SK-N-SH treated with all-trans-retinoic acid at 6 μM for 48 hours (cell line): ENCODE measurements around the gene CCDC89.

Source experiments
- ARNTL ChIP-seq: fragments of 450-650 bp; formaldehyde crosslinking; IDR thresholded peaks from 2 replicates; pipeline ENCODE4 v1.5.0; 2020; ENCODE audit warnings: low read depth, mild to moderate bottlenecking, moderate library complexity, borderline replicate concordance
- OSR1 ChIP-seq: fragments of 250-450 bp; sonication (Bioruptor Pico); IDR thresholded peaks from 2 replicates; pipeline ENCODE4 v1.8.0; 2022; ENCODE audit warnings: moderate library complexity, mild to moderate bottlenecking, inconsistent platforms
- SNAI2 ChIP-seq: fragments of 250-450 bp; sonication (Bioruptor Pico); IDR thresholded peaks from 2 replicates; pipeline ENCODE4 v1.5.0; 2020; ENCODE audit warnings: mild to moderate bottlenecking, moderate library complexity
- TOX ChIP-seq: fragments of 250-450 bp; sonication (Bioruptor Pico); IDR thresholded peaks from 2 replicates; pipeline ENCODE4 v1.8.0; 2021; ENCODE audit warnings: mild to moderate bottlenecking, moderate library complexity, borderline replicate concordance
- ZFP3 ChIP-seq: fragments of 250-450 bp; sonication (Bioruptor Pico); IDR thresholded peaks from 2 replicates; pipeline ENCODE4 v1.5.0; 2020; ENCODE audit warnings: mild to moderate bottlenecking, moderate library complexity
- ZFP30 ChIP-seq: fragments of 450-650 bp; formaldehyde crosslinking; IDR thresholded peaks from 2 replicates; pipeline ENCODE4 v1.5.0; 2022; ENCODE audit warnings: mild to moderate bottlenecking, moderate library complexity
- ZNF8 ChIP-seq: fragments of 450-650 bp; formaldehyde crosslinking; IDR thresholded peaks from 2 replicates; pipeline ENCODE4 v1.5.0; 2020; ENCODE audit warnings: mild to moderate bottlenecking, moderate library complexity
- TF ChIP-seq, protein P1 (sequence below): fragments of 250-450 bp; sonication (Bioruptor Pico); IDR thresholded peaks from 2 replicates; pipeline ENCODE4 v1.8.0; 2020; ENCODE audit warnings: mild to moderate bottlenecking, moderate library complexity, borderline replicate concordance
- TF ChIP-seq, protein P2 (sequence below): fragments of 250-450 bp; sonication (Bioruptor Pico); IDR thresholded peaks from 2 replicates; pipeline ENCODE4 v1.5.0; 2020; ENCODE audit warnings: mild to moderate bottlenecking, moderate library complexity

DNA sequence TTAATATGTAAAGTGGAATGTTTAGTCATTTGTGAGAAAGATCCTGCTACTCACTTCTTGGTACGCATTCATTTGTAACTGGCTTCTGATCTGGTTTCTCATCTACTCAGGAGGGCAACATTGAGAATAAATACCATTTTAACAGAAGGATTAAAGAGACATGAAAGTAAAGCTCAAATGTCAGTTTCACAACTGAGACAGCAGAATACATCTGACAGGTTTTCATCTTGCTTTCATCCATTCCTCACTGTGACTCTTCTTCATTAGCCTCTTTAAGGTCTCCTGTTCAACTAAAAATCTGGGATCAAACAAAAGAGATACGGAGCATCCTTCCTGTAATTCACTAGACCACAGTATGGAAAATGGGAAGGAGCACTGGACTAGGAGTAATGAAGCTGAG is 31.4 kb upstream of the CCDC89 start:
- TF ChIP-seq, protein P1, sequence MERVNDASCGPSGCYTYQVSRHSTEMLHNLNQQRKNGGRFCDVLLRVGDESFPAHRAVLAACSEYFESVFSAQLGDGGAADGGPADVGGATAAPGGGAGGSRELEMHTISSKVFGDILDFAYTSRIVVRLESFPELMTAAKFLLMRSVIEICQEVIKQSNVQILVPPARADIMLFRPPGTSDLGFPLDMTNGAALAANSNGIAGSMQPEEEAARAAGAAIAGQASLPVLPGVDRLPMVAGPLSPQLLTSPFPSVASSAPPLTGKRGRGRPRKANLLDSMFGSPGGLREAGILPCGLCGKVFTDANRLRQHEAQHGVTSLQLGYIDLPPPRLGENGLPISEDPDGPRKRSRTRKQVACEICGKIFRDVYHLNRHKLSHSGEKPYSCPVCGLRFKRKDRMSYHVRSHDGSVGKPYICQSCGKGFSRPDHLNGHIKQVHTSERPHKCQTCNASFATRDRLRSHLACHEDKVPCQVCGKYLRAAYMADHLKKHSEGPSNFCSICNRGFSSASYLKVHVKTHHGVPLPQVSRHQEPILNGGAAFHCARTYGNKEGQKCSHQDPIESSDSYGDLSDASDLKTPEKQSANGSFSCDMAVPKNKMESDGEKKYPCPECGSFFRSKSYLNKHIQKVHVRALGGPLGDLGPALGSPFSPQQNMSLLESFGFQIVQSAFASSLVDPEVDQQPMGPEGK (CRISPR knock-in tag), result no peak
- TF ChIP-seq ARNTL (CRISPR knock-in tag) (no peak), TOX (no peak), SNAI2 (CRISPR knock-in tag) (no peak), ZNF8 (no peak), OSR1 (CRISPR knock-in tag) (no peak), ZFP30 (CRISPR knock-in tag) (no peak), ZFP3 (CRISPR knock-in tag) (no peak)
- TF ChIP-seq, protein P2, sequence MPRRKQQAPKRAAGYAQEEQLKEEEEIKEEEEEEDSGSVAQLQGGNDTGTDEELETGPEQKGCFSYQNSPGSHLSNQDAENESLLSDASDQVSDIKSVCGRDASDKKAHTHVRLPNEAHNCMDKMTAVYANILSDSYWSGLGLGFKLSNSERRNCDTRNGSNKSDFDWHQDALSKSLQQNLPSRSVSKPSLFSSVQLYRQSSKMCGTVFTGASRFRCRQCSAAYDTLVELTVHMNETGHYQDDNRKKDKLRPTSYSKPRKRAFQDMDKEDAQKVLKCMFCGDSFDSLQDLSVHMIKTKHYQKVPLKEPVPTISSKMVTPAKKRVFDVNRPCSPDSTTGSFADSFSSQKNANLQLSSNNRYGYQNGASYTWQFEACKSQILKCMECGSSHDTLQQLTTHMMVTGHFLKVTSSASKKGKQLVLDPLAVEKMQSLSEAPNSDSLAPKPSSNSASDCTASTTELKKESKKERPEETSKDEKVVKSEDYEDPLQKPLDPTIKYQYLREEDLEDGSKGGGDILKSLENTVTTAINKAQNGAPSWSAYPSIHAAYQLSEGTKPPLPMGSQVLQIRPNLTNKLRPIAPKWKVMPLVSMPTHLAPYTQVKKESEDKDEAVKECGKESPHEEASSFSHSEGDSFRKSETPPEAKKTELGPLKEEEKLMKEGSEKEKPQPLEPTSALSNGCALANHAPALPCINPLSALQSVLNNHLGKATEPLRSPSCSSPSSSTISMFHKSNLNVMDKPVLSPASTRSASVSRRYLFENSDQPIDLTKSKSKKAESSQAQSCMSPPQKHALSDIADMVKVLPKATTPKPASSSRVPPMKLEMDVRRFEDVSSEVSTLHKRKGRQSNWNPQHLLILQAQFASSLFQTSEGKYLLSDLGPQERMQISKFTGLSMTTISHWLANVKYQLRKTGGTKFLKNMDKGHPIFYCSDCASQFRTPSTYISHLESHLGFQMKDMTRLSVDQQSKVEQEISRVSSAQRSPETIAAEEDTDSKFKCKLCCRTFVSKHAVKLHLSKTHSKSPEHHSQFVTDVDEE, result no peak
